HFFc6 (cell line): Measurements from ENCODE around the gene ZC3H8. TPM values are rescaled to one million over a fixed set of nuclear protein-coding genes. Genes with fewer than 3 reads are reported as not detected.

Source experiments
- DNase-seq: peaks from one replicate; pipeline ENCODE4 v3.0.0-alpha.2; 2018
- H3K27ac Mint-ChIP-seq: 2 replicates; pipeline ENCODE4 v1.8.0; 2020; ENCODE audit warnings: mild to moderate bottlenecking, mixed read lengths
- H3K27me3 Mint-ChIP-seq: 2 replicates; pipeline ENCODE4 v1.8.0; 2021; ENCODE audit warnings: mild to moderate bottlenecking, moderate library complexity, mixed read lengths; ENCODE audit not compliant: insufficient read depth
- H3K36me3 Mint-ChIP-seq: 2 replicates; pipeline ENCODE4 v1.8.0; 2021; ENCODE audit warnings: low read depth, mixed read lengths
- H3K4me1 Mint-ChIP-seq: 2 replicates; pipeline ENCODE4 v1.8.0; 2020; ENCODE audit warnings: low read depth, mixed read lengths
- H3K4me3 Mint-ChIP-seq: 2 replicates; pipeline ENCODE4 v1.8.0; 2020; ENCODE audit warnings: mild to moderate bottlenecking, moderate library complexity, mixed read lengths
- H3K9me3 Mint-ChIP-seq: 2 replicates; pipeline ENCODE4 v1.8.0; 2020; ENCODE audit warnings: mild to moderate bottlenecking, mixed read lengths
- total RNA-seq, 6 experiments: library from RNA; stranded (reverse); fragmentation: NEBNext Ultra II Directional; extraction: Animal tissue kit (Norgen Biotek cat#: 25700); gene quantifications; 2 replicates in 1 of 6; 3 replicates in 5 of 6; pipeline ENCODE4 v1.2.3, GENCODE V29; 2021
- TF ChIP-seq, protein P1 (sequence below): fragments of 200-600 bp; sonication (generic); IDR thresholded peaks from 2 replicates; pipeline ENCODE4 v1.5.0; 2021; ENCODE audit warnings: antibody characterized with exemption, mild to moderate bottlenecking

Gene ZC3H8
- total RNA-seq, 6 experiments from 2014 or later = 1.9 to 4.3 (median 3.4) TPM

DNA sequence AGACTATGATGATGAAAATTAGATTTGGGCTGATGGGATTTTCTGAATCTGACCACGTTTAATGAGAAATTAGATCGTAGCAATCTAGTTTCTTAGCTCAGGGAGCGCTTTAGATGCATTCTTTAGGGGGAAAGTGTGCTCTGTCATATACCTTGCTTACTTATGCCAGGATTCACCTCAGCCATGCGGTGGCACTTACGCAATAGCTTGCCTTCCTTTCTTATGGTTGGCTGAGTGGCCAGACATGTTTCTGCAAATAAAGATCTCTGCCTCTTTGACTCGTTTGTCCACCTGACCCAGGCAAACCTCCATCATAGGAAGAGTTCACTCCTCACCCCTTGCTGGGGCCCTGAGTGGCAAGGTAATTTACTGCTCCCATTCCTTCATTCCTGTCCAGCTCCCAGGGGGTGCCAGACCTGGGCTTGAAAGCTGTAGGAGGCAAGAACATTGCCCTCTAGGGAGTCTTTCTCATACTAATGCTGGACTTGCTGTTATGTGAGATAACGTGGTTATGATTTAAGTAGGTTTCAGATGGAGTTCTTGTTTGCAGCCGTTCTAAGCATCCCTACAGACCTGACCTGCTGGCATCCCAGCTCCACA, 59.6 kb downstream of the ZC3H8 start:
- Mint-ChIP-seq H3K4me1 (peaks cover 6% of the 10 kb centered on the region), H3K9me3 (no peaks in the 10 kb centered on the region), H3K27me3 (peaks cover 6% of the 10 kb centered on the region), H3K4me3 (no peak overlapping the region), H3K27ac (no peak overlapping the region), H3K36me3 (no peaks in the 10 kb centered on the region)
- TF ChIP-seq, protein P1, sequence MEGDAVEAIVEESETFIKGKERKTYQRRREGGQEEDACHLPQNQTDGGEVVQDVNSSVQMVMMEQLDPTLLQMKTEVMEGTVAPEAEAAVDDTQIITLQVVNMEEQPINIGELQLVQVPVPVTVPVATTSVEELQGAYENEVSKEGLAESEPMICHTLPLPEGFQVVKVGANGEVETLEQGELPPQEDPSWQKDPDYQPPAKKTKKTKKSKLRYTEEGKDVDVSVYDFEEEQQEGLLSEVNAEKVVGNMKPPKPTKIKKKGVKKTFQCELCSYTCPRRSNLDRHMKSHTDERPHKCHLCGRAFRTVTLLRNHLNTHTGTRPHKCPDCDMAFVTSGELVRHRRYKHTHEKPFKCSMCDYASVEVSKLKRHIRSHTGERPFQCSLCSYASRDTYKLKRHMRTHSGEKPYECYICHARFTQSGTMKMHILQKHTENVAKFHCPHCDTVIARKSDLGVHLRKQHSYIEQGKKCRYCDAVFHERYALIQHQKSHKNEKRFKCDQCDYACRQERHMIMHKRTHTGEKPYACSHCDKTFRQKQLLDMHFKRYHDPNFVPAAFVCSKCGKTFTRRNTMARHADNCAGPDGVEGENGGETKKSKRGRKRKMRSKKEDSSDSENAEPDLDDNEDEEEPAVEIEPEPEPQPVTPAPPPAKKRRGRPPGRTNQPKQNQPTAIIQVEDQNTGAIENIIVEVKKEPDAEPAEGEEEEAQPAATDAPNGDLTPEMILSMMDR = no peak
- no peak for DNase-seq

DNA sequence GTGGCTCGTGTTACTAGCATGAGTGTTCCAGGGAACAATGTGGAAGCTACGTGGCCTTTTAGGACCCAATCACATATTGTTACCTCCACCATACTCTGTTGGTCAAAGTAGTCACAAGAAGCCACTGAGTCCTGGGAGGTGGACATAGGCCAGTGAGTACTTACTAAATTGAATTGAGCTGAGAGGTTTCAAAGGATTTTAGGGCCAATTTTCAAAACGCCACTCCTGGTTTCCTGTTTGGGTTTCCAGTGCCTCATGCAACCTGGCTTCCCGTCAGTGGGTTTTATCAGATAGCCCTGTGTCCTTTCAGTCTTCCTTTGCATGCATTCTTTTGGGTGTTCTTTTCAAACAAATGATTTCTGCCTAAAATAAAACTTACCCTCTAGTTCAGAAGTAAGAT, 60.4 kb downstream of the ZC3H8 start:
- DNase-seq = no peak
- Mint-ChIP-seq H3K36me3 (no peaks in the 10 kb centered on the region), H3K4me3 (no peak overlapping the region), H3K9me3 (no peaks in the 10 kb centered on the region), H3K4me1 (peaks cover 6% of the 10 kb centered on the region), H3K27ac (no peak overlapping the region), H3K27me3 (peaks cover 5% of the 10 kb centered on the region)
- TF ChIP-seq, protein P1 = no peak

DNA sequence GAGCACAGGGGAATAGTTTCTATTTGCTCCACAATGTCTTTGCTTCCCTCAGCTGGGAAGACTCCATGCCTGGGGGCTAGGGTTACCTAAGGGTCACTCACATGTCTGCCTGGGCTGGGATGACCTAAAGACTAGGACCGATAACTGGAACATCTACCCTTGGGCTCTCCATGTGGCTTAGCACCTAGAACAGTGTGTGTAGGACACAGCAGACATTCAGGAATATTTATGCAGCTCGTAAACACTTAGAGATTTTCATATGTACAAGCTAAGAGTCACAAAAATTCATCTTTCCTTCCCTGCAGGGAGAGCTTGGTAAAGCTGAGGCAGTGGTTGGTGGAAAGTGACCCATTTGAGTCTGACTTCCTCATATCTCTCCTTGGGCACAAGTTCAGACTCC, 60.8 kb downstream of the ZC3H8 start:
- Mint-ChIP-seq H3K27ac (no peak overlapping the region), H3K9me3 (no peaks in the 10 kb centered on the region), H3K4me3 (no peak overlapping the region), H3K27me3 (peaks cover 4% of the 10 kb centered on the region), H3K36me3 (no peaks in the 10 kb centered on the region), H3K4me1 (peaks cover 5% of the 10 kb centered on the region)
- DNase-seq = no peak
- TF ChIP-seq, protein P1 = no peak

DNA sequence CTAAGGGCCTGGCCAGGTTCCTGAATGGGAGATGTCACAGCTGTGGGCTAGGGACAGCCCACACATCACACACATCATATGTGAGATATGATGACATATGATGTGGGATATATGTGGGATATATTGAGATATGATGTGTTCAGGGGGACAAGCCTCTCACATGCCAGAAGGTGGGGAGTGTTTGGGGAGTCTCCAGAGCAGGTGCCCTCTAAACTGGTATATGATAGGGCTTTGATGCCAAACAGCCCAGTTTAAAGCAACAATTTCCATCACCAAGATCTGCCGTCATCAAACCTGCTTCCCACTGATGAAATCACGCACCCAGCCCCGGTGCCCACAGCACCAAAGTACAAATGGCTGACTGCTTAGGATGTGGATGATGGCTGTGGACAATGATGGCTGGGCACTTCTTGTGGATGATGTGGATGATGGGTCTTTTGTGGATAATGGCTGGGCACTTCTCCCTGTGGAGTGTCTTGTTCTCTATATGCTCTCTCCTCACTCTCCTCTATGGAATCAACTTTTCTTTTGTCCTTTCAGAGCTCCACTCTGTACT, 65.8 kb downstream of the ZC3H8 start:
- Mint-ChIP-seq H3K4me3 (no peak overlapping the region), H3K27ac (no peak overlapping the region), H3K27me3 (peaks cover 1% of the 10 kb centered on the region), H3K36me3 (no peaks in the 10 kb centered on the region), H3K4me1 (no peaks in the 10 kb centered on the region; the same call in 1 of the 2 replicates), H3K9me3 (no peaks in the 10 kb centered on the region)
- TF ChIP-seq, protein P1 = no peak
- no peak for DNase-seq

DNA sequence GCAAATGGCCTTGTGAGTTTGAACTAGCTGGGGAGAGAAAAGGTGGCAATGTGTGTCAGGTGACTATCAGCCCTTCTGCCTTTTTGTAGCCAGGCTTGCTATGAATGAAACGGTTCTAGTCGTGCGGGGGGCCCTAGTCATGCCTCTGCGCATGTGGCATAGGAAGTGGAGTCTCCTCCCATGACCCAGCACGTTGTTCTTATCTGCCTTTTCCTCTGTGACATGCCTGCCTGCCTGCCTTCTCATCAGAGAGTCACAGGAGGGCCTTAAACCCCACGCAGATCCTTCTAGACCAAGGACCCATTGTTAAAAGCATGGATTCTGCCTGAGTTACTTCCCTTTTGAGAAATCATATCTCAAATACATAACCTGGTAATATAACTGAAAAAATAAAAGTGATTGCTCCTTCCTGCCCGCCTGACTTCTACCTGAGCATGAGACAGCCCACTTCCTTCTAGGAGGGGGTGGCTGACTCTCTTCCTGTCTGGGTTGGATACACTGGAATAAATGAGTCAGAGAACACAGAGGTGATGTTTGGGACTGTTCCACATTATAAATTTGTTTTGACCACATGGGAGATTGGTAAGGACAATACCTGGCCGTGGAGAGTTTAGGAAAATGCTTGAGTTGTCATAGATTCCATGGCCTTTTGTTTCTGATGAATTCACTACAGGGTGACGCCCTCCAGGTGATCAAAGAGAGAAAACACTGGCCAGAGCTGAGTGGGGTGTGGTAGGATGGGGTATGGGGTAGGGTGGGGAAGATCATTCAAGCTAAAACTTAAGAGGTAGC, 66.8 kb downstream of the ZC3H8 start:
- Mint-ChIP-seq H3K36me3 (no peaks in the 10 kb centered on the region), H3K4me3 (no peak overlapping the region), H3K4me1 (no peaks in the 10 kb centered on the region; the same call in 1 of the 2 replicates), H3K27me3 (peaks cover 4% of the 10 kb centered on the region), H3K27ac (no peak overlapping the region), H3K9me3 (no peaks in the 10 kb centered on the region)
- TF ChIP-seq, protein P1 = no peak
- DNase-seq = no peak
